Adrenal gland (tissue), 12 donors: ENCODE results near the gene PHIP. TPM values are rescaled to one million over a fixed set of nuclear protein-coding genes. Genes with fewer than 3 reads are reported as not detected.
A peak's percentile ranks its signal among the peaks of the same experiment; 100 is the strongest.

Experiments used
- DNase-seq, 7 donors: peaks; one replicate each; pipeline ENCODE4 v3.0.0-alpha.2; 2019 to 2020
- H3K27ac ChIP-seq, 5 donors: fragments of 200-600 bp; sonication (generic) in 4 of 5; 1 replicate in 3 of 5; 2 replicates in 2 of 5; pipeline versions ENCODE4 v1.5.1 to v1.8.0; 2016 to 2020; ENCODE audit warnings: mild to moderate bottlenecking in 1 of 5
- H3K27me3 ChIP-seq: fragments of 200-600 bp; 2 replicates; pipeline ENCODE4 v1.8.0; 2021
- H3K36me3 ChIP-seq, 2 donors: fragments of 200-600 bp; replicated peaks in 1 of 2; 1 replicate in 1 of 2; 2 replicates in 1 of 2; pipeline versions ENCODE4 v1.5.1 to v1.8.0; 2018 to 2022
- H3K4me1 ChIP-seq, 2 donors: fragments of 200-600 bp; replicated peaks in 1 of 2; 1 replicate in 1 of 2; 2 replicates in 1 of 2; pipeline versions ENCODE4 v1.5.1 to v1.8.0; 2018 to 2021
- H3K4me3 ChIP-seq, 4 donors: fragments of 200-600 bp; sonication (generic) in 3 of 4; one replicate each; pipeline ENCODE4 v1.5.1; 2016 to 2018
- H3K9me3 ChIP-seq, 3 donors: fragments of 200-600 bp; sonication (generic) in 1 of 3; replicated peaks in 1 of 3; 1 replicate in 2 of 3; 2 replicates in 1 of 3; pipeline versions ENCODE4 v1.5.1 to v1.8.0; 2016 to 2021
- CTCF ChIP-seq, 6 experiments: fragments of 450-650 bp in 4 of 6; fragments of 200-600 bp in 2 of 6; sonication (generic) in 1 of 6; IDR thresholded peaks; 1 replicate in 5 of 6; 2 replicates in 1 of 6; pipeline versions ENCODE4 v1.5.1 to v1.8.0; 2016 to 2021; ENCODE audit warnings: antibody characterized with exemption in 6 of 6, mild to moderate bottlenecking in 2 of 6, moderate library complexity in 1 of 6
- POLR2A ChIP-seq, 2 donors: fragments of 450-650 bp; IDR thresholded peaks; one replicate each; pipeline ENCODE4 v1.6.1; 2017; ENCODE audit warnings: antibody characterized with exemption in 2 of 2, mild to moderate bottlenecking in 2 of 2, moderate library complexity in 1 of 2
- WGBS, 4 donors: extraction: QIAGEN DNeasy Blood & Tissue Kit in 2 of 4; methylation state at CpG; one replicate each; pipeline versions ENCODE4 v1.1.5 to v1.1.7; 2013 to 2017; 5-methylcytosine and 5-hydroxymethylcytosine counted together
- intact Hi-C, 2 donors: fragments of 100-400 bp; cut with DNase I; formaldehyde crosslinking; loops; one replicate each; pipeline versions ENCODE4 v1.14.1 to v1.15.0; 2022 to 2023
- polyA plus RNA-seq, 3 donors: library from polyadenylated mRNA; stranded (reverse); fragments of 200-250 nt in 2 of 3; fragments of 350-450 nt in 1 of 3; fragmentation: Illumina TruSeq in 1 of 3; extraction: RNeasy Lipid Tissue Mini Kit (QIAGEN cat#74804) in 1 of 3; gene quantifications; one replicate each; pipeline ENCODE4 v1.2.3, GENCODE V29; 2013 to 2014
- total RNA-seq, 9 donors: library from RNA; depleted of rRNA in 4 of 9; stranded (reverse); fragments of >200 nt in 4 of 9; fragments of 120-200 nt in 1 of 9; fragmentation: NEBNext Ultra II Directional in 1 of 9; extraction: Animal tissue kit (Norgen Biotek cat#: 25700) in 1 of 9; gene quantifications; one replicate each; pipeline versions ENCODE4 v1.1.0 to v1.2.4, GENCODE V29; 2013 to 2023
- donor health status: healthy with polysubstance abuse.
- donor health status: Bipolar disorder and iron deficiency.
- donor health status: DM: yes; HTN: yes; CAD: no.
- donor health status: DM: no; HTN: no; CAD: no.
- donor health status: DM: no; HTN: no; CAD: no.
- donor health status: DM: yes; HTN: yes; CAD: no.

PHIP gene
- total and polyA plus RNA-seq, 12 donors, result 7.7 to 24.1 (median 16.8) TPM

GRCh38 chr6:78916411-78916810, 161.6 kb downstream of the PHIP start:
- intact Hi-C loops, result no loop called here
- Histone ChIP-seq H3K27me3 (no peaks in the 10 kb centered on the region), H3K9me3 (peaks cover 0 to 12% (median 0%) of the 10 kb centered on the region in 3 donors), H3K4me1 (no peaks in the 10 kb centered on the region), H3K36me3 (no peaks in the 10 kb centered on the region), H3K4me3 (no peak overlapping the region), H3K27ac (no peak overlapping the region)
- TF ChIP-seq CTCF (IDR thresholded peaks at IDR 0.05), result no peak
- DNase-seq, result no peak
- WGBS, 4 donors, result 93 to 95% (median 95%) methylated on average over 3 of the region's 3 CpGs

DNA sequence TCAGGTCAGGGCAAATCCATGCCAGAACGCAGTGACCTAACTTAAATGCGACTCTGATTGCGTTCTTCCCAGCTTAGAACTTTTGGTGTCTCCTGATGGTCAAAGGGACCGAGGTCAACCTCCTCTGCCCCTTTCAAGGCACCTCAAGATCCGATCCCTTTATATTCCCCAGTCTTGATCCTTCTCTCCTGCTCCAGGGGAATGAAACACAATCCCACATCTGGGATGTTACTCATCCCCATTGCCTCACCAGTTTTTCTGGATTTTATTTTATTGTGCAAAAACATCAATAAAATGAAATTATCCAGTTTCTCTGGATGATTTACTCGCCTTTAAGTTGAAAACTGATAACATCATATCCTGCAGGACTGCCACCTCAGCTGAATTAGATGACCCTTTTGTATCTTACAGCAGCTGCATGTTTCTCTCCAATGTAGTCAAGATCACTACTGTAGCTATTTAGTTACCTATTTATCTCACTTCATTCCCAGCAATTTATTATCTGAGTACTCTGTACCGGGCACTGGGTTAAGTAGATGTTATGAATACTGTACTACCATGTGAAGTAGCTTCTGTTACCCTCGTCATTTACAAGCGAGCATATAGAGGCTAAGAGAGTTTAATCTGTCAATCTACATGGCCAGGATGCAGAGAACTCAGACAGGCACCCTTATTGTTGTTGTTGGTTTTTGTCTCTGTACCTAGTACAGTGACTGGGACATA, 166.7 kb downstream of the PHIP start:
- H3K9me3 ChIP-seq, result no peaks in the 10 kb centered on the region
- H3K4me3 ChIP-seq, result no peak overlapping the region
- no peaks in the 10 kb centered on the region for H3K36me3 ChIP-seq
- intact Hi-C loops, result no loop called here
- H3K27ac ChIP-seq, result no peak overlapping the region
- no peaks in the 10 kb centered on the region for H3K27me3 ChIP-seq
- 78 to 82% (median 80%) methylated on average over 9 of the region's 9 CpGs for WGBS, 4 donors
- TF ChIP-seq CTCF (IDR thresholded peaks at IDR 0.05), result no peak
- no peak for TF ChIP-seq POLR2A (IDR thresholded peaks at IDR 0.05)
- no peaks in the 10 kb centered on the region for H3K4me1 ChIP-seq
- DNase-seq, result no peak

- peak in 1 of 7 donors; percentile 4 for DNase-seq
- H3K4me1 ChIP-seq, result no peaks in the 10 kb centered on the region
- 9 to 14% (median 12%) methylated on average over 29 to 49 of the region's 49 CpGs for WGBS, 4 donors
Observed at GRCh38 chr6:78910591-78911171, 167.4 kb downstream of the PHIP start.

DNA sequence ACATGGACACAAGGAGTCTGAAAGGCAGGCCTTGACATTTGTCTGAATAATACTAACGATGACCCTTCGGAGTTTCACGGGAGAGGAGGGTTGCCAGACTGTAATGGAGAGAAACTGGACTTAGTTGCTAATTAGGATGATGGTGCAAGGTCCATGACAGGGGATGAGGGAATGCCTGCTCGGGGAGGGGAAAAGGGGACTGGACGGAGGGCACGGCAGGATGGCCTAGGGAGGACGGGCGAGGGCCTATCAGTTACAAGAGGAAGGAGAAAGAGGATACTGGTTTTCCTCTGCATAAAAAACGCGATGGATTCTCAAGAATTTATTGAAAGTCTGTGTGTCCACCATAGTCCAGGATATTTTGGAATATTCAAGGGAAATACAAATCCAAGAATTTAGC, 168.0 kb downstream of the PHIP start:
- 82 to 93% (median 89%) methylated on average over 10 of the region's 10 CpGs for WGBS, 4 donors
- Histone ChIP-seq H3K9me3 (no peaks in the 10 kb centered on the region), H3K4me1 (no peaks in the 10 kb centered on the region), H3K36me3 (no peaks in the 10 kb centered on the region), H3K4me3 (peak overlapping the region in 1 of 4 donors; percentile 47), H3K27me3 (no peaks in the 10 kb centered on the region), H3K27ac (no peak overlapping the region)
- intact Hi-C loops, result no loop called here
- TF ChIP-seq CTCF (IDR thresholded peaks at IDR 0.05), result no peak
- TF ChIP-seq POLR2A (IDR thresholded peaks at IDR 0.05), result no peak
- DNase-seq, result no peak

More at GRCh38 chr6:78910591-78911171, 167.4 kb downstream of the PHIP start:
- Histone ChIP-seq H3K36me3 (no peaks in the 10 kb centered on the region), H3K4me3 (peak overlapping the region in 1 of 4 donors; percentile 47), H3K27me3 (no peaks in the 10 kb centered on the region), H3K9me3 (no peaks in the 10 kb centered on the region), H3K27ac (no peak overlapping the region)
- intact Hi-C loops, result no loop called here
- no peak for TF ChIP-seq CTCF (IDR thresholded peaks at IDR 0.05)
- no peak for TF ChIP-seq POLR2A (IDR thresholded peaks at IDR 0.05)
